DND-41 (cell line): Measurements from ENCODE around the gene SLCO4A1.

Experiments
- ATAC-seq: fragments of 200-7000 bp; cut with Tn5 transposase; 3 replicates; pipeline ENCODE4 v1.9.1; 2021; ENCODE audit warnings: low read depth; ENCODE audit not compliant: insufficient read depth
- DNase-seq: peaks from one replicate; pipeline ENCODE4 v3.0.0-alpha.2; 2020
- H2AFZ ChIP-seq: 2 replicates; pipeline ENCODE4 v1.6.0; 2012; ENCODE audit warnings: low read depth, low read length
- H3K27ac ChIP-seq: 2 replicates; pipeline ENCODE4 v1.5.1; 2012; ENCODE audit warnings: low read length, inconsistent platforms
- H3K27me3 ChIP-seq: fragments of 200-600 bp; sonication (generic); 2 replicates; pipeline ENCODE4 v1.6.0; 2012; ENCODE audit warnings: low read length, mild to moderate bottlenecking, inconsistent platforms; ENCODE audit not compliant: insufficient read depth, poor library complexity
- H3K36me3 ChIP-seq: 2 replicates; pipeline ENCODE4 v1.5.1; 2012; ENCODE audit warnings: low read length, inconsistent platforms; ENCODE audit not compliant: insufficient read depth
- H3K4me1 ChIP-seq: 2 replicates; pipeline ENCODE4 v1.5.1; 2012; ENCODE audit warnings: mild to moderate bottlenecking, low read length; ENCODE audit not compliant: insufficient read depth
- H3K4me2 ChIP-seq: 2 replicates; pipeline ENCODE4 v1.6.0; 2012; ENCODE audit warnings: mild to moderate bottlenecking, moderate library complexity, low read length, inconsistent platforms; ENCODE audit not compliant: insufficient read depth
- H3K4me3 ChIP-seq, 2 experiments: fragments of 200-600 bp in 1 of 2; shearing (Covaris generic) in 1 of 2; 2 replicates each; pipeline ENCODE4 v1.5.1; 2012 to 2016; ENCODE audit warnings: inconsistent platforms in 2 of 2, low read length in 2 of 2, mild to moderate bottlenecking in 2 of 2, low read depth in 1 of 2, moderate library complexity in 1 of 2
- H3K79me2 ChIP-seq: 2 replicates; pipeline ENCODE4 v1.6.0; 2012; ENCODE audit warnings: low read length, inconsistent platforms; ENCODE audit not compliant: insufficient read depth
- H3K9ac ChIP-seq: 2 replicates; pipeline ENCODE4 v1.6.0; 2012; ENCODE audit warnings: low read depth, mild to moderate bottlenecking, inconsistent platforms, low read length, moderate library complexity
- H3K9me3 ChIP-seq: 2 replicates; pipeline ENCODE4 v1.5.1; 2012; ENCODE audit warnings: low read length, moderate library complexity, mild to moderate bottlenecking, inconsistent platforms; ENCODE audit not compliant: insufficient read depth, severe bottlenecking
- H4K20me1 ChIP-seq: 2 replicates; pipeline ENCODE4 v1.6.0; 2012; ENCODE audit warnings: low read length; ENCODE audit not compliant: insufficient read depth
- EZH2 ChIP-seq: IDR thresholded peaks from 3 replicates; pipeline ENCODE4 v1.6.1; 2012; ENCODE audit warnings: borderline replicate concordance, low read depth, mild to moderate bottlenecking, moderate library complexity, low read length, inconsistent platforms; ENCODE audit not compliant: severe bottlenecking
- TF ChIP-seq, protein P1 (sequence below): IDR thresholded peaks from 2 replicates; pipeline ENCODE4 v1.5.1; 2012; ENCODE audit warnings: borderline replicate concordance, low read length, moderate library complexity, mild to moderate bottlenecking; ENCODE audit not compliant: poor library complexity, severe bottlenecking; ENCODE audit errors: extremely low read depth

Gene SLCO4A1

DNA sequence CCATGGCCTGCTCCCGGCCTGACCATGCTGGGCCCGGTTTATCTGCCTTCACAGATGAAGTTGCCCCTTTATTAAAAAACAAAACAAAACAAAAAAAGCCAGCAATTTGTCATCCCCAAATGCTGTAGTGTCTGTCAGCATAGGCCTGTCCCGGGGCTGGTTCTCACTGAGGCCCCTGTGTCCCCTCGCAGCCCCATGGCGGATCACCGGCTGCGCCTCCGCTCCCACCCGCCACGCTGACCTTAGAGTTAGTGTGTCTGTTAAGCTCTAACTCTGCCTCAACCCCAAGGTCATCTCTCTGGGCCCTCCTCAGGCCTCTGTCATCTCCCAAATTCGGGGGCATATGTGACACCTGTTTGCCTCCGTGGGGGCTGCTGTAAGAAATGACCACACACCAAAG, 11.1 kb downstream of the SLCO4A1 start:
- Histone ChIP-seq H3K79me2 (peaks cover 68% of the 10 kb centered on the region), H3K9ac (no peak overlapping the region), H3K27ac (no peak overlapping the region), H3K9me3 (no peaks in the 10 kb centered on the region), H3K27me3 (no peaks in the 10 kb centered on the region), H4K20me1 (peaks cover 94% of the 10 kb centered on the region), H3K4me3 (no peak overlapping the region), H3K4me2 (no peak overlapping the region), H3K36me3 (peaks cover 47% of the 10 kb centered on the region), H2AFZ (no peak overlapping the region), H3K4me1 (no peaks in the 10 kb centered on the region)
- TF ChIP-seq EZH2 = no peak
- TF ChIP-seq, protein P1, sequence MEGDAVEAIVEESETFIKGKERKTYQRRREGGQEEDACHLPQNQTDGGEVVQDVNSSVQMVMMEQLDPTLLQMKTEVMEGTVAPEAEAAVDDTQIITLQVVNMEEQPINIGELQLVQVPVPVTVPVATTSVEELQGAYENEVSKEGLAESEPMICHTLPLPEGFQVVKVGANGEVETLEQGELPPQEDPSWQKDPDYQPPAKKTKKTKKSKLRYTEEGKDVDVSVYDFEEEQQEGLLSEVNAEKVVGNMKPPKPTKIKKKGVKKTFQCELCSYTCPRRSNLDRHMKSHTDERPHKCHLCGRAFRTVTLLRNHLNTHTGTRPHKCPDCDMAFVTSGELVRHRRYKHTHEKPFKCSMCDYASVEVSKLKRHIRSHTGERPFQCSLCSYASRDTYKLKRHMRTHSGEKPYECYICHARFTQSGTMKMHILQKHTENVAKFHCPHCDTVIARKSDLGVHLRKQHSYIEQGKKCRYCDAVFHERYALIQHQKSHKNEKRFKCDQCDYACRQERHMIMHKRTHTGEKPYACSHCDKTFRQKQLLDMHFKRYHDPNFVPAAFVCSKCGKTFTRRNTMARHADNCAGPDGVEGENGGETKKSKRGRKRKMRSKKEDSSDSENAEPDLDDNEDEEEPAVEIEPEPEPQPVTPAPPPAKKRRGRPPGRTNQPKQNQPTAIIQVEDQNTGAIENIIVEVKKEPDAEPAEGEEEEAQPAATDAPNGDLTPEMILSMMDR = no peak
- ATAC-seq = no peak
- no peak for DNase-seq

DNA sequence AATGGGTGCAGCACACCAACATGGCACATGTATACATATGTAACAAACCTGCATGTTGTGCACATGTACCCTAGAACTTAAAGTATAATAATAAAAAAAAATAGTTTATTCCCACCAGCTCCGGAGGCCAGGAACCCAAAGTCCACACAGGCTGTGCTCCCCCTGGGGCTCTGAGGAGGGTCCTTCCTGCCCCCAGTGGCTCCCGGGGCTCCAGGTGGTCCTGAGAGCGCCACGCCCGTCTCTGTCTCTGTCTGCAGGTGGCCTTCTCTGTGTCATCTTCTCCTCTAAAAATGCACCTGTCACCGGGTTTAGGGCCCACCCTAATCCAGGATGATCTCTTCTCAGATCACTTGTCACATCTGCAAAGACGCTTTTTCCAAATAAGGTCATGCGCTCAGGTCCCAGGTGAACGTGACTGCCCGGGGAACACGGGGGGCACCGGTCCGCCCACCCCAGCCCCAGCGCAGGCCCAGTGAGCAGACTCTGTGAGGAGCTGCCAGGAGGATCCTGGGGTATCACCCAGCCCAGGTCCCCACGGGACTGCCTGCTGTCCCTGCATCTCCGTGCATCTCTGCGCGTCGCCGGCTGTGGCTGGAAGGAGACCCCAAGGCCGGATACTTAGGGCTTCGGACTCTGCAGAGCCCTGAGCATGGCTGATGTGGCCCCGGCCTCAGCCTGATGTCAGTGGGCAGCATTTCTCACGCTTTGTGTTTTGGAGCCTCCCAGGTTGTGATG, 11.8 kb downstream of the SLCO4A1 start:
- H4K20me1 ChIP-seq = peaks cover 93% of the 10 kb centered on the region
- DNase-seq (no peak), ATAC-seq (no peak)
- H2AFZ ChIP-seq = no peak overlapping the region
- H3K79me2 ChIP-seq = peaks cover 60% of the 10 kb centered on the region
- TF ChIP-seq, protein P1 = no peak
- TF ChIP-seq EZH2 = no peak
- H3K4me2 ChIP-seq = no peak overlapping the region
- H3K9me3 ChIP-seq = no peaks in the 10 kb centered on the region
- H3K4me3 ChIP-seq = no peak overlapping the region
- H3K27me3 ChIP-seq = no peaks in the 10 kb centered on the region
- no peak overlapping the region for H3K27ac ChIP-seq
- no peak overlapping the region for H3K9ac ChIP-seq
- H3K36me3 ChIP-seq = peaks cover 47% of the 10 kb centered on the region
- H3K4me1 ChIP-seq = no peaks in the 10 kb centered on the region

DNA sequence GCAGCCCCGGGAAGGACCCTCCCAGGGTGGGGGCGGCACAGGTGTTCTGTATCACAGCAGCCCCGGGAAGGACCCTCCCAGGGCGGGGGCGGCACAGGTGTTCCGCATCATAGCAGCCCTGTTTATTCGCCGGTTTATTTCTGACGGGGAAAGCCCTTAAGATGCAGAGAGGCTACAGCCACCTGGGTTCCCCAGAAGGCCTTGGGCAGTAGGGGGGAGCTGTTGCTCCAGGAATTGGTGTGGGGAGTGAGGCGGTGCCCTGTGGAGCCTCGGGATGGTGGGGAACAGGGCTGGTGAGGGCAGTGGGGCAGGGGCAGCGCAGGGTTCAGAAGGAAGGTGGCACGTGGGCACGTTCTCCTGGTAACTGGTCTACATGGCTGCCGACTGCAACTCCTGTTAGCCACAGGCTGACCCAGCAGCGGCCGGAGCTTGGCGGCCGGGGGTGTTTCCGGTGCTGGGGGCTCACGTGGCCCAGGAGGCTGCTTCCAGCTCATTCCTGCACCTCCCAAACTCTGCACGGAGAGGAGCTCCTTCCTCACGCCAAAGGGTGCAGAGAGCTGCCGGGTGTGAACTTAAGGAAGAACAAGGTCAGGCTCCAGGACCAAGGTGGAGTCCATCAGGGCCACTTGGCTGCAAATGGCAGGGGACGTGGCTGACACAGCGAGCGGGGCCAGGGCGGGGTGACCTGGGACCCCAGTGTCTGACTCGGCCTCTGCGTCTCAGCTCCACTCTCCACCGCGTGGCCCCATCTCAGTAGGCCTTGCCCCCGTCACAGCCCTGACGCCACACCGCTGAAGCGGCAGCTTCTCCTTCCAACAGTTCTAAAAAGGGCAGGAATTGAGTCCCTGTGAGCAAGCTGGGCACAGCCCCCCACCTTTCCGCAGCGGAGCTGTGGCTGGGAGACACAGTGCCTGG, 13.2 kb downstream of the SLCO4A1 start:
- Histone ChIP-seq H2AFZ (no peak overlapping the region), H3K79me2 (peaks cover 49% of the 10 kb centered on the region), H3K36me3 (peaks cover 53% of the 10 kb centered on the region), H3K9me3 (no peaks in the 10 kb centered on the region), H3K27ac (no peak overlapping the region), H3K9ac (no peak overlapping the region), H3K27me3 (no peaks in the 10 kb centered on the region), H3K4me1 (no peaks in the 10 kb centered on the region), H3K4me3 (no peak overlapping the region), H3K4me2 (no peak overlapping the region), H4K20me1 (peaks cover 91% of the 10 kb centered on the region)
- no peak for DNase-seq
- no peak for ATAC-seq
- TF ChIP-seq, protein P1 = no peak
- TF ChIP-seq EZH2 = no peak
